IMR-90 (cell line): ENCODE data around the gene SPP1. TPM values are rescaled to one million over a fixed set of nuclear protein-coding genes. Genes with fewer than 3 reads are reported as not detected.

Source experiments
- ATAC-seq: fragments of 200-7000 bp; cut with Tn5 transposase; 2 replicates; pipeline ENCODE4 v1.9.1; 2020; ENCODE audit warnings: low read depth, mild to moderate bottlenecking, moderate library complexity
- BruUV-seq: library from RNA; stranded (reverse); fragments of 400-500 nt; replicated peaks from 2 replicates; lab custom pipeline; 2021; lab: Mats Ljungman, UMichigan
- CTCF ChIA-PET: fragments of 300-600 bp; formaldehyde crosslinking; extraction: SDS; loops from one replicate; lab custom pipeline; 2021; ENCODE audit warnings: antibody characterized with exemption; lab: Yijun Ruan, JAX
- POLR2A ChIA-PET: fragments of 300-600 bp; sonication (Branson Sonifier 250); formaldehyde crosslinking; loops from one replicate; lab custom pipeline; 2022; ENCODE audit warnings: antibody characterized with exemption; ENCODE audit not compliant: unreplicated experiment; lab: Charles Lee
- DNase-seq: peaks from one replicate; pipeline ENCODE4 v3.0.0; 2013
- H2AFZ ChIP-seq: replicated peaks from 2 replicates; pipeline ENCODE3; 2013; ENCODE audit warnings: low read length, mild to moderate bottlenecking; ENCODE audit not compliant: poor library complexity
- H2AK5ac ChIP-seq: 2 replicates; pipeline ENCODE4 v1.6.1; 2013; ENCODE audit warnings: low read depth, low read length, inconsistent platforms
- H2AK9ac ChIP-seq: replicated peaks from 2 replicates; pipeline ENCODE3; 2013; ENCODE audit warnings: mild to moderate bottlenecking, low read depth, low read length, moderate library complexity; ENCODE audit not compliant: poor library complexity
- H2BK120ac ChIP-seq: 2 replicates; pipeline ENCODE4 v1.6.1; 2013; ENCODE audit warnings: low read depth, low read length, inconsistent platforms
- H2BK15ac ChIP-seq: 3 replicates; pipeline ENCODE4 v1.6.1; 2013; ENCODE audit warnings: low read depth, low read length, inconsistent platforms
- H2BK20ac ChIP-seq: 2 replicates; pipeline ENCODE4 v1.6.1; 2013; ENCODE audit warnings: low read depth, mild to moderate bottlenecking, inconsistent platforms, low read length, moderate library complexity
- H2BK5ac ChIP-seq: 2 replicates; pipeline ENCODE4 v1.6.1; 2013; ENCODE audit warnings: mild to moderate bottlenecking, low read depth, low read length, inconsistent platforms; ENCODE audit not compliant: poor library complexity, severe bottlenecking
- H3K14ac ChIP-seq: replicated peaks from 2 replicates; pipeline ENCODE4 v1.6.1; 2013; ENCODE audit warnings: low read depth, low read length, inconsistent platforms
- H3K18ac ChIP-seq: 2 replicates; pipeline ENCODE4 v1.6.1; 2013; ENCODE audit warnings: low read depth, low read length, control low read depth
- H3K23ac ChIP-seq: 2 replicates; pipeline ENCODE4 v1.6.1; 2013; ENCODE audit warnings: low read depth, low read length, inconsistent platforms
- H3K27ac ChIP-seq: 2 replicates; pipeline ENCODE4 v1.5.1; 2013; ENCODE audit warnings: mild to moderate bottlenecking, control low read depth, low read length; ENCODE audit not compliant: insufficient read depth
- H3K27me3 ChIP-seq: 2 replicates; pipeline ENCODE4 v1.6.1; 2013; ENCODE audit warnings: low read length; ENCODE audit not compliant: control insufficient read depth, insufficient read depth
- H3K36me3 ChIP-seq: 2 replicates; pipeline ENCODE4 v1.6.1; 2013; ENCODE audit warnings: low read length, mixed read lengths; ENCODE audit not compliant: control insufficient read depth, insufficient read depth
- H3K4ac ChIP-seq: 2 replicates; pipeline ENCODE4 v1.6.1; 2013; ENCODE audit warnings: low read depth, low read length, inconsistent platforms
- H3K4me1 ChIP-seq: 2 replicates; pipeline ENCODE4 v1.6.1; 2013; ENCODE audit warnings: low read length, mixed read lengths; ENCODE audit not compliant: control insufficient read depth, insufficient read depth
- H3K4me2 ChIP-seq: 2 replicates; pipeline ENCODE4 v1.6.1; 2013; ENCODE audit warnings: low read depth, mild to moderate bottlenecking, control low read depth, low read length, moderate library complexity
- H3K4me3 ChIP-seq: 2 replicates; pipeline ENCODE4 v1.5.1; 2013; ENCODE audit warnings: low read depth, mild to moderate bottlenecking, control low read depth, low read length, moderate library complexity; ENCODE audit not compliant: insufficient read depth
- H3K56ac ChIP-seq: 2 replicates; pipeline ENCODE4 v1.6.1; 2013; ENCODE audit warnings: low read length, inconsistent platforms; ENCODE audit not compliant: insufficient read depth; ENCODE audit errors: extremely low read depth
- H3K79me1 ChIP-seq, 2 experiments: 2 replicates each; pipeline ENCODE4 v1.6.1; 2013; ENCODE audit warnings: low read length in 2 of 2, inconsistent platforms in 1 of 2, low read depth in 1 of 2
- H3K9ac ChIP-seq: 2 replicates; pipeline ENCODE4 v1.6.1; 2013; ENCODE audit warnings: low read depth, low read length, control low read depth
- H3K9me1 ChIP-seq: 2 replicates; pipeline ENCODE4 v1.6.1; 2013; ENCODE audit warnings: low read length, inconsistent platforms; ENCODE audit not compliant: insufficient read depth
- H3K9me3 ChIP-seq: 2 replicates; pipeline ENCODE4 v1.6.1; 2013; ENCODE audit warnings: low read length; ENCODE audit not compliant: control insufficient read depth, insufficient read depth
- H4K20me1 ChIP-seq: 2 replicates; pipeline ENCODE4 v1.6.1; 2013; ENCODE audit warnings: low read length, inconsistent platforms; ENCODE audit not compliant: insufficient read depth
- H4K5ac ChIP-seq: 2 replicates; pipeline ENCODE4 v1.6.1; 2013; ENCODE audit warnings: mild to moderate bottlenecking, low read depth, low read length, control low read depth
- H4K8ac ChIP-seq, 2 experiments: 2 replicates each; pipeline ENCODE4 v1.6.1; 2013; ENCODE audit warnings: low read depth in 2 of 2, low read length in 2 of 2, control low read depth in 1 of 2, inconsistent platforms in 1 of 2
- H4K91ac ChIP-seq: 2 replicates; pipeline ENCODE4 v1.6.1; 2013; ENCODE audit warnings: low read depth, low read length, inconsistent platforms; ENCODE audit not compliant: insufficient read depth
- BHLHE40 ChIP-seq: fragments of 150-350 bp; IDR thresholded peaks from 2 replicates; pipeline ENCODE4 v1.6.1; 2016; ENCODE audit warnings: mild to moderate bottlenecking, low read depth, low read length
- CHD1 ChIP-seq: IDR thresholded peaks from 2 replicates; pipeline ENCODE4 v1.6.1; 2012; ENCODE audit warnings: low read depth, low read length, improper control_type of control experiment
- FOS ChIP-seq: fragments of 150-350 bp; IDR thresholded peaks from 2 replicates; pipeline ENCODE4 v1.6.1; 2016; ENCODE audit warnings: low read depth, low read length
- MAFK ChIP-seq: IDR thresholded peaks from 2 replicates; pipeline ENCODE4 v1.6.1; 2012; ENCODE audit warnings: low read depth, low read length, improper control_type of control experiment
- MAZ ChIP-seq: IDR thresholded peaks from 2 replicates; pipeline ENCODE4 v1.6.1; 2012; ENCODE audit warnings: low read depth, mild to moderate bottlenecking, low read length, improper control_type of control experiment, moderate library complexity, borderline replicate concordance
- MXI1 ChIP-seq: IDR thresholded peaks from 2 replicates; pipeline ENCODE4 v1.6.1; 2012; ENCODE audit warnings: low read depth, mild to moderate bottlenecking, low read length, moderate library complexity, borderline replicate concordance
- NFE2L2 ChIP-seq: fragments of 150-350 bp; IDR thresholded peaks from 2 replicates; pipeline ENCODE4 v1.6.1; 2016; ENCODE audit warnings: low read depth, mild to moderate bottlenecking, low read length
- POLR2A ChIP-seq: IDR thresholded peaks from 2 replicates; pipeline ENCODE4 v1.6.1; 2012; ENCODE audit warnings: mild to moderate bottlenecking, low read depth, low read length
- RAD21 ChIP-seq: IDR thresholded peaks from 2 replicates; pipeline ENCODE4 v1.6.1; 2012; ENCODE audit warnings: low read length, improper control_type of control experiment
- RCOR1 ChIP-seq: IDR thresholded peaks from 2 replicates; pipeline ENCODE4 v1.6.1; 2012; ENCODE audit warnings: mild to moderate bottlenecking, low read length, improper control_type of control experiment; ENCODE audit not compliant: insufficient replicate concordance
- RFX5 ChIP-seq: IDR thresholded peaks from 2 replicates; pipeline ENCODE4 v1.8.0; 2012; ENCODE audit warnings: low read depth, mild to moderate bottlenecking, low read length, moderate library complexity
- SMC3 ChIP-seq: fragments of 150-350 bp; IDR thresholded peaks from 2 replicates; pipeline ENCODE4 v1.6.1; 2016; ENCODE audit warnings: low read depth, mild to moderate bottlenecking, antibody characterized with exemption, low read length, moderate library complexity
- WGBS, 2 experiments: methylation state at CpG; one replicate each; pipeline versions ENCODE4 v1.1.5 to v1.1.7; 2013; ENCODE audit warnings: missing lambda C conversion rate in 2 of 2; ENCODE audit not compliant: insufficient read length in 1 of 2; ENCODE audit errors: extremely low coverage in 2 of 2; 5-methylcytosine and 5-hydroxymethylcytosine counted together
- dilution Hi-C: fragments of 300-500 bp; cut with HindIII; formaldehyde crosslinking; loops from one replicate; pipeline ENCODE4 v1.14.3; 2018; ENCODE audit warnings: low sequenced_read_pairs; ENCODE audit not compliant: unreplicated experiment
- in situ Hi-C: fragments of 300-500 bp; cut with MboI; formaldehyde crosslinking; loops from 3 replicates; pipeline ENCODE4 v1.14.3; 2019; ENCODE audit warnings: low sequenced_read_pairs, inconsistent platforms, mixed read lengths
- intact Hi-C: fragments of 100-400 bp; cut with micrococcal nuclease; formaldehyde crosslinking; loops from 2 replicates; pipeline ENCODE4 v1.10.0; 2022
- polyA plus RNA-seq, 3 experiments: library from polyadenylated mRNA; depleted of rRNA; stranded (reverse); fragments of >200 nt; gene quantifications; 2 replicates each; pipeline ENCODE4 v1.2.3, GENCODE V29; 2012; ENCODE audit warnings: low replicate concordance in 1 of 3
- total RNA-seq: library from RNA; depleted of rRNA; stranded (reverse); fragments of >200 nt; gene quantifications from 2 replicates; pipeline ENCODE4 v1.2.3, GENCODE V29; 2012
- TF ChIP-seq, protein P1 (sequence below): fragments of 150-350 bp; IDR thresholded peaks from 2 replicates; pipeline ENCODE4 v1.6.1; 2016; ENCODE audit warnings: low read depth, mild to moderate bottlenecking, low read length, moderate library complexity, borderline replicate concordance

SPP1 gene
- total and polyA plus RNA-seq, 2 of the 4 experiments (the other 2 are of a cell fraction), result 0.18 to 0.50 TPM

DNA sequence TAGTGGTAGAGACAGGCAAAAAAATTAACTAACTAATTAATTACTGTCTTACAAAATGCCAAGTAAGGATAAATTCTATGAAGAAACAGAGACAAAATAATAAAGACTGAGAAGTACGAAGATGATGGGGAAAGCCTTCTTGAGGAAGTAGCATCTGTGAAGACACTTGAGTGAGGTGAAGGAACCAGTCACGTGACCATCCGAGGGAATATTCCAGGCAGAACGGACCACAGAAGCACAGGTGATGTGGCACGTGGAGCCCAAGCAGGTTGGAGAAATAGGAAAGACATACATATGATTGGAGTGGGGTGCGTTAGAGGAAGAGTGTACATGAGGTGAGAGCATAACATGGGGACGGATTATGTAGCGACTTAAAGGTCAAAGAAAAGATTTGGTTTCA, 30.5 kb upstream of the SPP1 start:
- Histone ChIP-seq H3K9me3 (no peaks in the 10 kb centered on the region), H2BK120ac (no peak overlapping the region), H3K36me3 (no peaks in the 10 kb centered on the region), H3K4me2 (no peak overlapping the region), H3K4me1 (no peaks in the 10 kb centered on the region), H4K20me1 (no peaks in the 10 kb centered on the region), H3K56ac (no peak overlapping the region), H2AFZ (no peak overlapping the region), H2BK20ac (no peak overlapping the region), H3K27ac (no peak overlapping the region), H3K9me1 (no peaks in the 10 kb centered on the region; the same call in 1 of the 2 replicates), H3K23ac (no peak overlapping the region), H4K8ac (no peak overlapping the region), H3K14ac (no peak overlapping the region), H2AK9ac (no peak overlapping the region), H2AK5ac (no peak overlapping the region), H4K5ac (no peak overlapping the region), H3K4ac (no peak overlapping the region), H3K9ac (no peak overlapping the region), H4K91ac (no peak overlapping the region), H2BK5ac (no peak overlapping the region), H3K79me1 (no peaks in the 10 kb centered on the region), H3K4me3 (no peak overlapping the region), H2BK15ac (no peak overlapping the region), H3K18ac (no peak overlapping the region), H3K27me3 (peaks cover 2% of the 10 kb centered on the region; the same call in 1 of the 2 replicates)
- WGBS, 2 experiments, result 75% methylated on average over 4 of the region's 8 CpGs; no CpG with 5 or more reads in 1 of the 2 experiments
- intact Hi-C loops (no loop called here), dilution Hi-C loops (no loop called here), in situ Hi-C loops (no loop called here)
- TF ChIP-seq NFE2L2 (no peak), BHLHE40 (no peak), MAFK (no peak), CHD1 (no peak), SMC3 (no peak), POLR2A (no peak), MAZ (no peak), MXI1 (no peak), FOS (no peak), RCOR1 (no peak), RFX5 (no peak), RAD21 (no peak)
- TF ChIP-seq, protein P1, sequence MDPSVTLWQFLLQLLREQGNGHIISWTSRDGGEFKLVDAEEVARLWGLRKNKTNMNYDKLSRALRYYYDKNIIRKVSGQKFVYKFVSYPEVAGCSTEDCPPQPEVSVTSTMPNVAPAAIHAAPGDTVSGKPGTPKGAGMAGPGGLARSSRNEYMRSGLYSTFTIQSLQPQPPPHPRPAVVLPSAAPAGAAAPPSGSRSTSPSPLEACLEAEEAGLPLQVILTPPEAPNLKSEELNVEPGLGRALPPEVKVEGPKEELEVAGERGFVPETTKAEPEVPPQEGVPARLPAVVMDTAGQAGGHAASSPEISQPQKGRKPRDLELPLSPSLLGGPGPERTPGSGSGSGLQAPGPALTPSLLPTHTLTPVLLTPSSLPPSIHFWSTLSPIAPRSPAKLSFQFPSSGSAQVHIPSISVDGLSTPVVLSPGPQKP, result no peak
- BruUV-seq, result no TSS peak
- POLR2A ChIA-PET, result no interaction called here
- no peak for ATAC-seq
- no peak for DNase-seq
- CTCF ChIA-PET, result no interaction called here
